ENCODE results near the gene GALNT9. TPM values are rescaled to one million over a fixed set of nuclear protein-coding genes. Genes with fewer than 3 reads are reported as not detected.
"Not testable (repeated sequence)": the region's sequence is repeated elsewhere in the genome, so short reads cannot be mapped to it uniquely, and the experiment has no call there.

GALNT9 gene
- total RNA-seq, 1 experiment from 2014 or later: not detected

DNA sequence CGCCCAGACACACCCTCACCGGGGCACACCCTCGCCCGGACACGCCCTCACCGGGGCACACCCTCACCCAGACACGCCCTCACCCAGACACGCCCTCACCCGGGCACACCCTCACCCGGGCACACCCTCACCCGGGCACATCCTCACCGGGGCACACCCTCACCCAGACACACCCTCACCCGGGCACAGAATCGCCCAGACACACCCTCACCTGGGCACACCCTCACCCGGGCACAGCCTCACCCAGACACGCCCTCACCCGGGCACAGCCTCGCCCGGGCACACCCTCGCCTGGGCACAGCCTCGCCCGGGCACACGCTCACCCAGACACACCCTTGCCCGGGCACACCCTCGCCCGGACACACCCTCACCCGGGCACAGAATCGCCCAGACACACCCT is 24.5 kb downstream of the GALNT9 start:
- H3K79me2 ChIP-seq (ENCODE audit: low read length); H3K27me3 ChIP-seq (ENCODE audit: low read length); H3K9me2 ChIP-seq (replicated peaks; ENCODE audit: insufficient read depth, low read length); H3K27ac ChIP-seq (ENCODE audit: low read length); H4K20me1 ChIP-seq (ENCODE audit: insufficient read depth, low read depth, low read length); H3K9ac ChIP-seq (ENCODE audit: low read length); H3K36me3 ChIP-seq (ENCODE audit: insufficient read depth, low read length); H3K4me3 ChIP-seq (ENCODE audit: low read length); H3K4me1 ChIP-seq (ENCODE audit: low read length); H2AFZ ChIP-seq (ENCODE audit: low read length); H3K4me2 ChIP-seq (ENCODE audit: low read depth, low read length, poor library complexity, severe bottlenecking); DNase-seq; H3K9me3 ChIP-seq (ENCODE audit: low read length): not testable (repeated sequence)

DNA sequence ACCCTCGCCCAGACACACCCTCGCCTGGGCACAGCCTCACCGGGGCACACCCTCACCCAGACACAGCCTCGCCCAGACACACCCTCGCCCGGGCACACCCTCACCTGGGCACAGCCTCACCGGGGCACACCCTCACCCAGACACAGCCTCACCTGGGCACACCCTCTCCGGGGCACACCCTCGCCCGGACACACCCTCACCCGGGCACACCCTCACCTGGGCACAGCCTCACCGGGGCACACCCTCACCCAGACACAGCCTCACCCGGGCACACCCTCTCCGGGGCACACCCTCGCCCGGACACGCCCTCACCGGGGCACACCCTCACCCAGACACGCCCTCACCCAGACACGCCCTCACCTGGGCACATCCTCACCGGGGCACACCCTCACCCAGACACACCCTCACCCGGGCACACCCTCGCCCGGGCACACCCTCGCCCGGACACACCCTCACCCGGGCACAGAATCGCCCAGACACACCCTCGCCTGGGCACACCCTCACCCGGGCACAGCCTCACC is 25.5 kb downstream of the GALNT9 start:
- not testable (repeated sequence) for H4K20me1 ChIP-seq (ENCODE audit: insufficient read depth, low read depth, low read length); H3K4me3 ChIP-seq (ENCODE audit: low read length); H3K9ac ChIP-seq (ENCODE audit: low read length); H3K36me3 ChIP-seq (ENCODE audit: insufficient read depth, low read length); DNase-seq; H3K9me2 ChIP-seq (replicated peaks; ENCODE audit: insufficient read depth, low read length); H3K27me3 ChIP-seq (ENCODE audit: low read length); H3K27ac ChIP-seq (ENCODE audit: low read length); H3K4me2 ChIP-seq (ENCODE audit: low read depth, low read length, poor library complexity, severe bottlenecking); H3K4me1 ChIP-seq (ENCODE audit: low read length); H3K9me3 ChIP-seq (ENCODE audit: low read length); H2AFZ ChIP-seq (ENCODE audit: low read length); H3K79me2 ChIP-seq (ENCODE audit: low read length)

DNA sequence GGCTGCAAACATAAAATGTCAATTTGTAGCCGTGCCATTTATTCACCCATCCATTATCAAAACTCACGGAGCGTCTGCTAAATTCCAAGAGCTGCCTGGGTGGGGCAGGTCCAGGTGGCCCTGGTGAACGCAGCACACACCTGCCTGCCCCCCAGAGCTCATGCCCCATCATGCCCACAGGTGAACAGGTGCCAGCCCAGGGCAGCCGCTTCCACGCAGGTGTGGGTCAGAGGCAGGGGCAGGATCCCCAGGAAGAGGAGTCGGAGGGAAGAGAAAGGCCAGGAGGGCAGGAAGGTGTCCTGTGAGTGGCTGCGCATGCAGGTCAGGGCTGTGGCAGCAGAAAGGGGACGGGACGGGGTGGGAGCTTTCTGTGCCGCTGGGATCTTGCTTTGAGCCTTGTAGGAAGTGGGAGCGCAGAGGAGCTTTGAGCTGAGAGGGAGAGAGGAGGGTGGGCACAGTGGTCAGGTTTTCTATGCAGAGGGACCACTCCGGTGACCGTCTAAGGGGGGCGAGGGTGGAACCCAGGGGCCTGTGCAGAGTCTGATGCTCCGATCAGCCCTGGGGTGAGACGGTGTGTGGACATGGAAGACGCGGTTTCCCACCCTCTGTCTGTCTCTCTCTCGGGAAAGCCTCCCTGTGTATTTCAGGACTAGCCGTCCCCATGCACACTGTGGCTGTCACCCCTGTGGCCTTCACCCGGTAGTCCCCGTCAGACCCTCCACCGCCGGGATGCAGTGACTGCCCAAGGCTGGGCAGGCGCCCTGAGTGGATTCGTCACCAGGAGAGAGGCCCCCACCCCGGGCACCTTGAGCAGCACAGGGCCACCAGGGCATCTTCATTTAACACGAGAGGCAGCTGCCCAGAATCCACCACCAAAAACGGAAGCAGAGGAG is 26.7 kb downstream of the GALNT9 start:
- H3K4me3 ChIP-seq (ENCODE audit: low read length): no peak overlapping the region
- H3K79me2 ChIP-seq (ENCODE audit: low read length): no peaks in the 10 kb centered on the region
- H3K9me3 ChIP-seq (ENCODE audit: low read length): peaks cover 13% of the 10 kb centered on the region; the same call in 1 of the 2 replicates
- H3K9ac ChIP-seq (ENCODE audit: low read length): no peak overlapping the region
- DNase-seq: no peak
- no peak overlapping the region for H3K4me2 ChIP-seq (ENCODE audit: low read depth, low read length, poor library complexity, severe bottlenecking)
- no peaks in the 10 kb centered on the region for H3K9me2 ChIP-seq (replicated peaks; ENCODE audit: insufficient read depth, low read length)
- no peaks in the 10 kb centered on the region for H4K20me1 ChIP-seq (ENCODE audit: insufficient read depth, low read depth, low read length)
- H3K27ac ChIP-seq (ENCODE audit: low read length): no peak overlapping the region
- no peaks in the 10 kb centered on the region for H3K36me3 ChIP-seq (ENCODE audit: insufficient read depth, low read length)
- H3K27me3 ChIP-seq (ENCODE audit: low read length): no peaks in the 10 kb centered on the region
- H3K4me1 ChIP-seq (ENCODE audit: low read length): no peaks in the 10 kb centered on the region
- H2AFZ ChIP-seq (ENCODE audit: low read length): no peak overlapping the region

DNA sequence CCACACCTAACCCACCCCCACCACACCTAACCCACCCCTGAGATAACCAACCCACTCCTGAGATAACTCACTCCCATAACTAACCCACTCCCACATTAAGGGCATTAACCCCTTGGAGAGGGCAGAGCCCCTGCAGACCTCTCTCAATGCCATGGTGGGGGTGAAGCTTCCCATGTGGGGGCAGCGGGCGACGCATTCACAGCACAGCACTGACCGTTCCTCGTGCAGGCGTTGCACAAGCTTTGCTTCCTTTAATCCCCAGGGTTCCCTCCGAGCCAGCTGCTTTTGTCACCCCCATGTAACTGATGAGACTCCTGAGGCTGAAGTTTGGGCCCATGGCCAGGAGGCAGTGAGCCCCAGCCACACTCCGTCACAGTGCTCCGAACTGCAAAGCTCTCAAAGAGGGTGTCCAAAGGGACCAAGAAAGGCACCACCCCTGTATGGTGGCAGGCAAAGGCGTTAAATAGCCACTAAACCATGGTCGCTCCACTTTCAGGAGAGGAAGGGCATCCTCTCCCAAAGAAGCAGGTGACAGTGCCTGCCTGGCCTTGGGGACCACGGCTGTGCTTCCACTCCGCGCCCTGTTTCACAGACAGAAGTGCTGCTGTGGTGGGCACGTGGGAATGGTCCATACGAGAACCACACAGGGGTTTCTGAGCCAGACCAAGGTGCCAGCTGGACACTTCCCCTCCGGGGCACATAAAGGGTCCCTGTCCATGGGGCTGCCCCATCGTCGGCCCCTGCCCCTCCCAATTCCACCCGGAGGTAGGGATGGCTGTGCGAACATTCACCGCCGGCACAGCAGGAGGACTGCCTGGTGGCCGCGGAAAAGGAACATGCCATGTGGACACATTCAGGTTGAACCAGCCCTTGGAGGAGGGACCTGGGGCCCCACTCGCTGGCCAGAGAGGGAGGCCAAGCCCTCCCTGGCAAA is 28.3 kb downstream of the GALNT9 start:
- no peak for DNase-seq

DNA sequence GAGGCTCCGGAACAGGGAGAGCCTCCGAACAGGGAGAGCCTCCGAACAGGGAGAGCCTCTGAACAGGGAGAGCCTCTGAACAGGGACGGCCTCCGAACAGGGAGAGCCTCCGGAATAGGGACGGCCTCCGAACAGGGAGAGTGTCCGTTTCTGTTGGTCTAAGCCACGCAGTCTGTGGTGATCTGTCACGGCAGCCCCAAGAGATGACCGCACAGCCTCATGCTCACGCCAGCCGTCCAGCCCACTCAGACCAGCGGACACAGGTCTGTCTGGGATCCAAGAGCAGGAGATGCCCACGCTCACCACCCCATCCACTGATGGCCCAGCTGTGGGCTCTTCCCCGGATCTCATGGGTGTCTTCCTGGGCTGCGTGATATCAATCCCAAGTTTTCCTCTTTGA is 33.3 kb downstream of the GALNT9 start:
- Histone ChIP-seq H3K79me2 (ENCODE audit: low read length) (no peaks in the 10 kb centered on the region), H3K36me3 (ENCODE audit: insufficient read depth, low read length) (no peaks in the 10 kb centered on the region), H4K20me1 (ENCODE audit: insufficient read depth, low read depth, low read length) (no peaks in the 10 kb centered on the region), H3K4me1 (ENCODE audit: low read length) (no peaks in the 10 kb centered on the region), H3K9ac (ENCODE audit: low read length) (no peak overlapping the region), H3K9me2 (replicated peaks; ENCODE audit: insufficient read depth, low read length) (no peaks in the 10 kb centered on the region), H3K9me3 (ENCODE audit: low read length) (peaks cover 26% of the 10 kb centered on the region; the same call in 1 of the 2 replicates), H3K4me3 (ENCODE audit: low read length) (no peak overlapping the region), H2AFZ (ENCODE audit: low read length) (no peak overlapping the region), H3K27me3 (ENCODE audit: low read length) (no peaks in the 10 kb centered on the region), H3K27ac (ENCODE audit: low read length) (no peak overlapping the region), H3K4me2 (ENCODE audit: low read depth, low read length, poor library complexity, severe bottlenecking) (no peak overlapping the region)
- no peak for DNase-seq

More for the DNA sequence above, 28.3 kb downstream of the GALNT9 start:
- Histone ChIP-seq H3K4me2 (ENCODE audit: low read depth, low read length, poor library complexity, severe bottlenecking) (no peak overlapping the region), H3K4me3 (ENCODE audit: low read length) (no peak overlapping the region), H3K9me2 (replicated peaks; ENCODE audit: insufficient read depth, low read length) (no peaks in the 10 kb centered on the region), H3K27ac (ENCODE audit: low read length) (no peak overlapping the region), H4K20me1 (ENCODE audit: insufficient read depth, low read depth, low read length) (no peaks in the 10 kb centered on the region), H3K9ac (ENCODE audit: low read length) (no peak overlapping the region), H3K27me3 (ENCODE audit: low read length) (no peaks in the 10 kb centered on the region), H3K36me3 (ENCODE audit: insufficient read depth, low read length) (no peaks in the 10 kb centered on the region), H3K79me2 (ENCODE audit: low read length) (no peaks in the 10 kb centered on the region), H3K4me1 (ENCODE audit: low read length) (no peaks in the 10 kb centered on the region), H2AFZ (ENCODE audit: low read length) (no peak overlapping the region), H3K9me3 (ENCODE audit: low read length) (peaks cover 20% of the 10 kb centered on the region; the same call in 1 of the 2 replicates)

DNA sequence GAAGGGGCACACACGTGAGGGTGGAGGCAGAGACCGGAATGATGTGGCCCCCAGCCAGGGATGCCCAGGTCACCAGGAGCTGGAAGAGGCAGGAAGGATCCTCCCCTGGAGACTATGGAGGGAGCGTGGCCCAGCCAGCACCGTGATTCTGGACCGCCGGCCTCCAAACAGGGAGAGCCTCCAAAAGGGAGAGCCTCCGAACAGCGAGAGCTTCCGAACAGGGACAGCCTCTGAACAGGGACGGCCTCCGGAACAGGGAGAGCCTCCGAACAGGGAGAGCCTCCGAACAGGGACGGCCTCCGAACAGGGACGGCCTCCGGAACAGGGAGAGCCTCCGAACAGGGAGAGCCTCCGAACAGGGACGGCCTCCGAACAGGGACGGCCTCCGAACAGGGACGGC is 33.8 kb downstream of the GALNT9 start:
- H3K79me2 ChIP-seq (ENCODE audit: low read length); H3K36me3 ChIP-seq (ENCODE audit: insufficient read depth, low read length); H4K20me1 ChIP-seq (ENCODE audit: insufficient read depth, low read depth, low read length); DNase-seq; H3K4me1 ChIP-seq (ENCODE audit: low read length); H3K4me3 ChIP-seq (ENCODE audit: low read length); H2AFZ ChIP-seq (ENCODE audit: low read length); H3K27ac ChIP-seq (ENCODE audit: low read length); H3K27me3 ChIP-seq (ENCODE audit: low read length); H3K9ac ChIP-seq (ENCODE audit: low read length); H3K4me2 ChIP-seq (ENCODE audit: low read depth, low read length, poor library complexity, severe bottlenecking); H3K9me2 ChIP-seq (replicated peaks; ENCODE audit: insufficient read depth, low read length): not testable (repeated sequence)
- H3K9me3 ChIP-seq (ENCODE audit: low read length): peaks cover 26% of the 10 kb centered on the region; the same call in 1 of the 2 replicates

DNA sequence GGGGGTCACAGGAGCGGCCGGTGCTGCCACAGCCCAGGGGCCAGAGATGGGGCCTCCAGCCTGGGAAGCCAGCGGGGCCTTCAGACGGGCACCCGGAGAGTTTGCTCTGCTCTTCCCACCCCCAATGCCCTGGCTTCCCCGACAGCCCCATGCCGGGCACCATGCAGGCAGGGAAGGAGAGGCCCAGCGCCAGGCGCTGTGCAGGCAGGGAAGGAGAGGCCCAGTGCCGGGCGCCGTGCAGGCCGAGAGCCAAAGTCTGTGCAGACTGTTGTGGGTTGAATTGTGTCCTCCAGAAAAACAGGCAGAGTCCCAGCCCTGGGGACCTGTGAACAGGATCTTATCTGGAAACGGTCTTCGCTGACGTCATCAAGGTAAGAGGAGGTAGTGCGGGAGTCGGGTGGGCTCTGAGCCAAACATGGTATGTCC is 34.3 kb downstream of the GALNT9 start:
- no peak for DNase-seq
- Histone ChIP-seq H3K36me3 (ENCODE audit: insufficient read depth, low read length) (no peaks in the 10 kb centered on the region), H4K20me1 (ENCODE audit: insufficient read depth, low read depth, low read length) (no peaks in the 10 kb centered on the region)

More for the DNA sequence above, 34.3 kb downstream of the GALNT9 start:
- Histone ChIP-seq H3K4me1 (ENCODE audit: low read length) (no peaks in the 10 kb centered on the region), H2AFZ (ENCODE audit: low read length) (no peak overlapping the region), H3K9me3 (ENCODE audit: low read length) (peaks cover 26% of the 10 kb centered on the region; the same call in 1 of the 2 replicates), H3K79me2 (ENCODE audit: low read length) (no peaks in the 10 kb centered on the region), H3K4me2 (ENCODE audit: low read depth, low read length, poor library complexity, severe bottlenecking) (no peak overlapping the region), H3K4me3 (ENCODE audit: low read length) (no peak overlapping the region), H3K9ac (ENCODE audit: low read length) (no peak overlapping the region), H3K27ac (ENCODE audit: low read length) (no peak overlapping the region), H3K9me2 (replicated peaks; ENCODE audit: insufficient read depth, low read length) (no peaks in the 10 kb centered on the region), H3K27me3 (ENCODE audit: low read length) (no peaks in the 10 kb centered on the region)
